ENCODE measurements around the gene MACC1.
"Not testable (repeated sequence)": the region's sequence is repeated elsewhere in the genome, so short reads cannot be mapped to it uniquely, and the experiment has no call there.

Gene MACC1

GRCh38 chr7:20203316-20203715 is 13.9 kb downstream of the MACC1 start:
- DNase-seq, result no peak

- no peak for DNase-seq
Observed at GRCh38 chr7:20201380-20201779, 15.8 kb downstream of the MACC1 start.

GRCh38 chr7:20200971-20201370 is 16.2 kb downstream of the MACC1 start:
- no peak for DNase-seq

DNA sequence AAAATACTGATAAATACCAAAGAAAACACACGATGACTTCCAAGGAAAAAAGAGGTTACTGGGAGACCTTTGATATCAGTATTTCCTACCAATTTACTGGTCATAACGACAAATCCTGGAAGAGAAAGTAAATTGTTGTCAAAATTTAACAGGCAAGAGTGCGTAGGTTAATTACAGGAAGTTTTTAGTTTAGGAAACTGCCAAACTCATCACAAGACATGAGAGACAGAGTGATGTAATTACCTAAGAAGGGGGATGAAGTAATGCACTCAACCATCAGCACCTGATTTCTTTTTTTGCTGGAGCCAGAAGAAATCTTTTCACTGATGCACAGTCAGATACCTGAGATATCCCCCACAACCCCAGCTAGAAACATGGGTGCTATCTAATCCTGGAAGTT is 16.8 kb downstream of the MACC1 start:
- DNase-seq, result no peak

GRCh38 chr7:20199015-20199737 is 18.0 kb downstream of the MACC1 start:
- DNase-seq, result no peak

GRCh38 chr7:20198260-20198659 is 18.9 kb downstream of the MACC1 start:
- DNase-seq, result no peak

- DNase-seq, result no peak
Observed at GRCh38 chr7:20197837-20198236, 19.3 kb downstream of the MACC1 start.

DNA sequence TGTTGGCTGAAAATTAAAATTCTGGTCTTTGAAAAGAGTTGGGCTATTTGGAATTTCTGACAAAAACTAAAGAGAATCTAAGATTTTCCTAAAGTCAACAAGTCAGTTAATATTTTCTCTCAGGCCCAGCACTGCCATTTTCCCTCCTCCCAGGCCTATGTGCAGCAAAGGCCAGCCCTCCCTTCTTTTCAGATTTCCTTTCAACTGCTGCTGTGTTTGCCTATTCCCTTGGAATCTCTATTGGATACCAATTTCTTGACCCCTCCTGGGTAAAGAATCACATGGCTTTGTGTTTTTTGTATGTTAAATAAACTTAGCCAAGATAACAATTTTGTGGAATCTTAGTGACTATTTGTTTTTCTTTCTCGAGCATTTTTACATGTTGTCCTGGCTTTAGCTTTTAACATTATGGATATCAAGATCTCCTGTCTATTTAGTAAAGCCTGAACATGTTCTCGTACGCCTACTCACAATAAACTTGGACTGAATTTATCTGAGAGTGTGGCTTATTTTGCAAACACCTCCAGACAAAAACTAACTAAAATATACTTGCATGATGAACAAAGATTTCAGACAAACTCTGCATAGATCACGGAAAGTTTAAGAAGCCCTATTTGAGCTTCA is 19.9 kb downstream of the MACC1 start:
- no peak for DNase-seq

- DNase-seq, result no peak
Observed at GRCh38 chr7:20194343-20194995, 22.7 kb downstream of the MACC1 start.

GRCh38 chr7:20193873-20194272 is 23.3 kb downstream of the MACC1 start:
- no peak for DNase-seq

- no peak for DNase-seq
Observed at GRCh38 chr7:20193242-20193777, 23.9 kb downstream of the MACC1 start.

DNA sequence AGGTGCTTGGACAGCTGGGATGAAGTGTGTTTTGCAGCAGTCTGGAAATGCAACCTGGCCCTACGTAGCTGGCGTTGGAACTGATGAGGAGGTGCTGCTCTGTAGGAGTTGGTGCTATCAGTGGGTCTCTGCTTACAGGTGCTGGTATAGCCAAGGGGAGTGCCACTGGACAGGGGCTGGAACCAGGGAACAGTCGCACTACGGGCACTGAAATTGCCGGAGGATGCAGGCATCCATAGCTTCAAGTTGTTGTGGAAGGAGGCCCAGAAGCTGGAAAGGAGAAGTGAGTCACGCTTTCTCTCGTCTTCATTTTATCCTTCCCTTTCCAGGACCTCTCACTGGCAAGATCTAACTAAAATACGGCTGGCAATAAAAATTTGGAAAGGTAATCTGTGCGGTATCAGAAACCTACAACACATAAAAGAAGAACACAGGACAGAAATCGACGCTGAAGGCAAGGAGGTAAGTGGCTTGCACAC is 25.8 kb downstream of the MACC1 start:
- no peak for DNase-seq

- no peak for DNase-seq
Observed at GRCh38 chr7:20190560-20191390, 26.4 kb downstream of the MACC1 start.

- DNase-seq, result no peak
Observed at GRCh38 chr7:20189852-20190251, 27.3 kb downstream of the MACC1 start.

DNA sequence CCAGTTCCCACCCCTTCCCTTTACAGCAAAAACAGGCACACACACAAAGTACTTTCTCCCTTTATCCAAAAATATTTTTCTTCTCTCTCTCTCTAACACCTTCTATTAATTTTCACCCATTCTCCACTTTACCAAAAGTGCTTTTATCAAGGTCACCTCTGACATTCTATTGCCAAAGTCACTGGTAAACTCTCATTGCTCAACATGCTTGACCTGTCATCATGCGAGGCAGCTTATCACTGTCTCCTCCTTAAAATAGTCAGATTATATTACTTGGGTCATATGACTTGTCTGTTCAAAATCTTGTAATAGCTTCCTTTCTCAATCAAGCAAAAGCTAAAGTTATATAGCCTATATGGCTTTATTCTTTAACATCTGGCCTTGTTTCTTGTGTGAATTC is 28.6 kb downstream of the MACC1 start:
- no peak for DNase-seq

DNA sequence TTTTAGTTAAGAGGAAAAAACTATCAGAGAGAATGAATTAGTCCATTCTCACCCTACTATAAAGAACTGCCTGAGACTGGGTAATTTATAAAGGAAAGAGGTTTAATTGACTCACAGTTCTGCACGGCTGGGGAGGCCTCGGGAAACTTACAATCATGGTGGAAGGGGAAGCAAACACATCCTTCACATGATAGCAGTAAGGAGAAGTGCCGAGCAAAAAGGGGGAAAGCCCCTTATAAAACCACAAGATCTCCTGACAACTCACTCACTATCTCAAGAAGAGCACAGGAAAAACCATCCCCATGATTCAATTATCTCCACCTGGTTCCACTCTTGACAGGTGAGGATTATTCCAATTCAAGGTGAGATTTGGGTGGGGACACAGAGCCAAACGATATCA is 29.3 kb downstream of the MACC1 start:
- not testable (repeated sequence) for DNase-seq

DNA sequence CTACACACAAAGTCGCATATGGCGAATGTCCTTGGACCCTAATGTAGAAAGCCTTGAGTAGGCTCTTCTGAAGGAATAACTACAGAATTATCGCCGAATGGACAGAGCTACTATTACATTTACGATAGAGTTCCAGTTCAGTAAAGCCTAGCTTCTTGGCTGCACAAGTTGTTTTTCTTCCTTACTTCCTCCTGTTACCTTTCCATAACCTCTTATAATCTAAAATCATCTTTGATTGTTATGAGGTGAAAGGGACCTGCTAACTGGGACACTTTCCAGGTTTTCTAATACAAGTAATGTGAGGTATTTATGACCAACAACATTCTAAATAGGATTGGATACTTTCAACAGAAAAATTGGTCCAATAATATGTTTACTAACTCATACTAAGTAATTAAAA is 31.2 kb downstream of the MACC1 start:
- DNase-seq, result no peak

GRCh38 chr7:20183086-20183485 is 34.1 kb downstream of the MACC1 start:
- no peak for DNase-seq

GRCh38 chr7:20176578-20177242 is 40.5 kb downstream of the MACC1 start:
- no peak for DNase-seq

DNA sequence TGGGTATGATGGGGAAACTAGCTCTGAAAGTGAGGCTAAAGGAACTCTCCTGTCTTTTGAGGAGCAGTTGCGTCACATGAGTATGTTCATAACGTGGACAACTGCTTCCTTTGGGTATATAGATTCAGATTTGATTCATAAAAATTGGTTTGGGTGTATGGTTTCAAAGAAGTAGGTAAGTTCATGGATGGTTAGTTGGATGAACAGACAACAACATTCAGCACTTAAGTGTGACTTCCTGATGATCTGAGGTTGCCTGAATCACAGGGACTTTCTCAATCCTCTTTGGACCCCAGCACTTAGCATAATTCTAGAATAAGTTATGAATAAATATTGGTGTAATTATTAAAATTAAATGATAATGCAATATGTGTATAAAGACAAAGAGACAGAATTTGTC is 43.4 kb downstream of the MACC1 start:
- no peak for DNase-seq

- no peak for DNase-seq
Observed at GRCh38 chr7:20172736-20173334, 44.3 kb downstream of the MACC1 start.

- DNase-seq, result no peak
Observed at GRCh38 chr7:20170633-20171032, 46.6 kb downstream of the MACC1 start.
